GDM1 (cell line): Measurements from ENCODE around the gene CYP3A4.
"Not testable (repeated sequence)": the region's sequence is repeated elsewhere in the genome, so short reads cannot be mapped to it uniquely, and the experiment has no call there.

Experiments
- DNase-seq: peaks from one replicate; lab custom pipeline; 2025; lab: John Stamatoyannopoulos, UW

Gene CYP3A4

GRCh38 chr7:99784007-99784406 is at the start of gene CYP3A4:
TSS of gene CYP3A4 (minus strand) at chr7:99784184. CDS start at chr7:99784081, 103 bp downstream.
- no peak for DNase-seq

DNA sequence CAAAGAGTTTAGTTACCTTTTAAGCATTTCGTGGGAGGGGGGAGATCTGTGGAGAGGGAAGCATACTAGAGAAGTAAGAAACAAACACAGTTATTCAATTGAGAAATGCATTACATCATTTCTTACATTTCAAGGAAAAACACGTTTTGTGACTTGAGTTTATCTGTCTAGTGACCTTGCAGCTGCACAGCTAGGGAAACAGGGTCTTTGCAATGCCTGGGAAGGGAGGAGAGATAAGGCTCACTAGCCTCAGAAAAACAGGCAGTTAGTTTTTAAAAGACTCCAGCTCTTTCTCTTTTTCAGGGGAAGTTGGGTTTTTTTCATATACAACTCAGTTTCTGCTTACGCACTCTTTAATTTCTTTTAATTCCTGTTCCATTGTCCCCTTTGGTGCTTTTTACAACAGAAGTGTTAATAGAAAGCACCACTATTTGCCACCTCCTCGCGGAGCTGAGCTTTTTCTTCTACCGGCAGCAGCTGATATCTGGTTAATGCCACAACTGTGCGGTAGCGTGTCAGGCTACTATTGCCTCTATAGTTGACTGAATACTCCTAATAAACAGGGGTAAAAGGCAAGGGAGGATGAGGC is 49.4 kb upstream of the CYP3A4 start:
- DNase-seq: no peak

DNA sequence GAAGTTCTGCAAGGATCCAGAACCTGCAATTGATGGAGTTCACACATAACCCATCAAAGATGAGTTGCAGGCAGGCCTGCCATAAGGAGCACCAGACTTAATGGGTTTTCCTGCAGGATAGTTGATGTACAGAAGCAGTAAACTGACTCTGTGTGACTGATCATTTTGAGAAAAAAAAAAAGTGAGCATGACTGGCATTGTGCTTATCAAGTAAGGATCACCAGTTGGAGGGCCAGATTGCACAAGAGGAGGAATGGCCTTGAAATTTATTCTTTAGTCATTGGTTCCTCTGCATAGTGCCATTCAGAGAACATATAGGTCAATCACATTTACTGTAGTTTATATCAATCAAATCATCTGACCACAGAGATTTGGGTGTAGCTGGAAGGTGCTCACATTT is 47.6 kb upstream of the CYP3A4 start:
- no peak for DNase-seq

DNA sequence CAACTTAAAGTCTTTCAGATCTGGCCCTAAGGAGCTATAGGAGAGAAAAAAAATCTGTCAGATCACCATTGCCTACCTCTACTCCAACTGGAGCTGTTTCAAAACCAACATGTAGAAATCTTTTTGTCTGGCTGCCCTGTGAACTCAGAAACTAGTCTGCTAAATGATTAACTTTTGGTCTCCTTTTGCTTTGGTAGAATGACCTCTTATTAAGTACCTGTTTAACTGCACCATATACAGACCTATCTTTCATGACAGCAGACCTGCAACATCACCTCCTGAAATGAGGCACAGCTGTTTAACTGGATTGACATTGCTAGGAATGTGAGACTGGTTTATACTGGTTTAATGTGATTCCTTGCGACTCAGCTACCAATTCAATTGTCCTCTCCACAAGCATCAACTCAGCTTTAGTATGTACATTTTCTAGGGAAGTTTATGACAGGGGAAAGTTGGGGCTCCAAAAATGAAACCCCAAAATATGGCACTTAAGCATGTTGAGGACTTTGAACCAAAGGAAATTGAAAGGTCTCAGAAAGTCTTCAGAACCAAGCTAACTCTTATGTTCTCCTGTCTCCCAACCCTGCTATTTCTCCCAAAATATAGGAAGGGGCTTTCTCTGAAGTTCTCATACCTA is 45.7 kb upstream of the CYP3A4 start:
- DNase-seq: no peak

GRCh38 chr7:99828811-99829210 is 44.8 kb upstream of the CYP3A4 start:
- DNase-seq: no peak

DNA sequence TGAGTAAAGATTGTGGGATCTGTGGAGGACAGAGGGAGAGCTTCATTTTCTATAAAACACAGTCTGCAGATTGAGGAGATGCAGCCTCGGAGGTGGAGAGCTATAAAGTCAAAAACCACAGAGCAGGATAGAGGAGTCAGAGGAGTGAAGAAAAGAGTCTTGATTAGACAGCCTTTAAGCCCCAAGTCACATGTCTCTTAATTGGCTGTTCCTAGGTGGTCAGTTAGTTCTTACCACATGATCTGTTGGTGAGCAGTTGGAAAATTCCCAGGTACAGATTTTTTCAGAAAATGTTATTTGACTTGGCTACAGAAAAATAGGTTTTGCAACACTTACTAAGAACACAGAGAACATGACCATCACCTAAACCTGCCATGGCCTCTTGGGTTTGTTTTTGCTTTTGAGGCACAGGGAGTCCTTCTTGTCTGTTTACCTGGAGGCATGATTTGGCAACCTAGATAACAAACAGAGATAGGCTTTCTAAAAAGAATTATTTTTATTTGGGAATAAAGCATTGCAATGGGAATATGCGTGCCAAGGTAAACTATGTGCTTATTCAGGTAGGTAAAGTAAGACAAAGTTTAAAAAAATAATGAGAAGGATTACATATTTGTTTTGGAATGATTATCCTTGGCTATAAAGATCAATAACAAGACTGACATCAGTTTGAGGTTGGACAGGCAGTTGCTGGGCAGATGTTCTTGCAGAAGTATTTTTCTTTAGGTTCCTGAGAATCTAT is 43.2 kb upstream of the CYP3A4 start:
- no peak for DNase-seq

- no peak for DNase-seq
Observed at GRCh38 chr7:99825873-99826272, 41.9 kb upstream of the CYP3A4 start.

- DNase-seq: no peak
Observed at GRCh38 chr7:99825452-99825851, 41.5 kb upstream of the CYP3A4 start.

- DNase-seq: no peak
Observed at GRCh38 chr7:99824091-99824490, 40.1 kb upstream of the CYP3A4 start.

GRCh38 chr7:99822731-99823718 is 39.0 kb upstream of the CYP3A4 start:
- no peak for DNase-seq

GRCh38 chr7:99820408-99821027 is 36.5 kb upstream of the CYP3A4 start:
- DNase-seq: no peak

DNA sequence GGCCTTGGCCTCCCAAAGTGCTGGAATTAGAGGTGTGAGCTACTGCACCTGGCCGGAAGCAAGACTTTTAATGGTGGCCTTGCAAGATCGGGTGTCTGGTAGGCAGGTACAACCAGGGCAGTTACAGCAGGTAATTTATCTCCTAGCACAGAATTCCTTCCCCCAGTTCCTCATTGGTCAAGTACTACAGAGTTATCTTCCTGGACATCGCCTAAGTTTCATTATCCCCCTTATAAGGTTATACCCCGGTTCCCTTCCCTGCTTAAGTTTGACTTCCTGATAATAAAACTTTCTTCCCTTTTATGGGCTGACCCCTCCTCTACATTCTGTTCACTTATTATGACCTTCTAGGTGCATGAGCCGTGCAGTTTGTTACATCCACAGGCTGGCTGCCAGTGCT is 24.8 kb upstream of the CYP3A4 start:
- DNase-seq: no peak

GRCh38 chr7:99806839-99807478 is 23.0 kb upstream of the CYP3A4 start:
- no peak for DNase-seq

DNA sequence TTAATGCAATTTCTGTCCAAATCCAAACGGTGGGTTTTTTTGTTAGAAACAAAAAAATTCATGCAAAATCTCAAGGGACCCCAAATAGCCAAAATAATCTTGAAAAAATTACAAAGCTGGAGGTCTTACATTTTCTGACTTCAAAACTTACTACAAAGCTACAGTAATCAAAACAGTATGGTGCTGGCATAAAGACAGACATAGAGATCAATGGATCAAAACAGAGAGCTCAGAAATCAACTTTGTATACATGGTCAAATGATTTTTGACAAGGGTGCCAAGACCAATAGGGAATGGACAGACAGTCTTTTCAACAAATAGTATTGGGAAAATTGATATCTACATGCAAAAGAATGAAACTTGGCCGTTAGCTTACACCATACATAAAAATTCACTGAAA is 21.7 kb upstream of the CYP3A4 start:
- no peak for DNase-seq

- DNase-seq: not testable (repeated sequence)
Observed at GRCh38 chr7:99803118-99803517, 19.1 kb upstream of the CYP3A4 start.

GRCh38 chr7:99801407-99801806 is 17.4 kb upstream of the CYP3A4 start:
- not testable (repeated sequence) for DNase-seq

DNA sequence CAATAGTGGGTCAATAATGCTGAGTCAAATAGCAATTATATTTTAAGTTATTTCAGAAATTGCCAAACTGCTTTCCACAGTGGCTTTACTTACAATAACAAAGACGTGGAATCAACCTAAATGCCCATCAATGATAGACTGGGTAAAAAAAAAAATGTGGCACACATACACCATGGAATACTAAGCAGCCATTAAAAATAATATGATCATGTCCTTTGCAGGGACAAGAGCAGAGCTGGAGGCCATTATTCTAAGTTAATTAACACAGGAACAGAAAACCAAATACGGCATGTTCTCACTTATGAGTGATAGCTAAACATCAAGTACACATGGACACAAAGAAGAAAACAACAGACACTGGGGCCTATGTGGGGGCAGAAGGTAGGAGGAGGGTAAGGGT is 15.0 kb upstream of the CYP3A4 start:
- no peak for DNase-seq

GRCh38 chr7:99795864-99796263 is 11.9 kb upstream of the CYP3A4 start:
- DNase-seq: not testable (repeated sequence)

GRCh38 chr7:99794585-99795502 is 10.9 kb upstream of the CYP3A4 start:
- no peak for DNase-seq

GRCh38 chr7:99793443-99793842 is 9.5 kb upstream of the CYP3A4 start:
- DNase-seq: no peak
